Thyroid gland (tissue), 4 donors: Measurements from ENCODE around the gene STRA8. TPM values are rescaled to one million over a fixed set of nuclear protein-coding genes. Genes with fewer than 3 reads are reported as not detected.

Experiments
- DNase-seq, 2 donors: peaks; one replicate each; pipeline ENCODE4 v3.0.0-alpha.2; 2019
- H3K27ac ChIP-seq, 3 donors: fragments of 200-600 bp; sonication (generic); 1 replicate in 2 of 3; 2 replicates in 1 of 3; pipeline ENCODE4 v1.5.1; 2016 to 2019; ENCODE audit warnings: mild to moderate bottlenecking in 1 of 3, moderate library complexity in 1 of 3
- H3K27me3 ChIP-seq: fragments of 200-600 bp; sonication (generic); one replicate; pipeline ENCODE4 v1.5.1; 2019
- H3K36me3 ChIP-seq, 2 donors: fragments of 200-600 bp; sonication (generic); one replicate each; pipeline ENCODE4 v1.5.1; 2016 to 2019
- H3K4me1 ChIP-seq, 2 donors: fragments of 200-600 bp; sonication (generic); one replicate each; pipeline ENCODE4 v1.5.1; 2017 to 2019
- H3K4me3 ChIP-seq, 3 donors: fragments of 200-600 bp; sonication (generic); replicated peaks in 1 of 3; 1 replicate in 2 of 3; 2 replicates in 1 of 3; pipeline ENCODE4 v1.5.1; 2016; ENCODE audit warnings: mild to moderate bottlenecking in 1 of 3
- H3K9me3 ChIP-seq: fragments of 200-600 bp; sonication (generic); one replicate; pipeline ENCODE4 v1.5.1; 2017
- POLR2A ChIP-seq, 2 donors: fragments of 450-650 bp; IDR thresholded peaks; one replicate each; pipeline ENCODE4 v1.6.1; 2017; ENCODE audit warnings: antibody characterized with exemption in 2 of 2, mild to moderate bottlenecking in 2 of 2, moderate library complexity in 1 of 2
- WGBS, 2 donors: methylation state at CpG; one replicate each; pipeline ENCODE4 v1.1.5; 2017; 5-methylcytosine and 5-hydroxymethylcytosine counted together
- intact Hi-C: fragments of 100-400 bp; cut with DNase I; formaldehyde crosslinking; loops from one replicate; pipeline ENCODE4 v1.15.1; 2023
- total RNA-seq, 4 donors: library from RNA; depleted of rRNA; stranded (reverse); fragments of >200 nt; gene quantifications; one replicate each; pipeline ENCODE4 v1.2.3, GENCODE V29; 2016
- TF ChIP-seq, protein P1 (sequence below), 6 experiments: fragments of 200-600 bp in 3 of 6; fragments of 450-650 bp in 3 of 6; sonication (generic) in 3 of 6; IDR thresholded peaks; one replicate each; pipeline ENCODE4 v1.5.1; 2016 to 2019; ENCODE audit warnings: antibody characterized with exemption in 6 of 6, mild to moderate bottlenecking in 2 of 6, inconsistent platforms in 1 of 6, moderate library complexity in 1 of 6

STRA8 gene
- total RNA-seq, 4 donors from 2014 or later = not detected

DNA sequence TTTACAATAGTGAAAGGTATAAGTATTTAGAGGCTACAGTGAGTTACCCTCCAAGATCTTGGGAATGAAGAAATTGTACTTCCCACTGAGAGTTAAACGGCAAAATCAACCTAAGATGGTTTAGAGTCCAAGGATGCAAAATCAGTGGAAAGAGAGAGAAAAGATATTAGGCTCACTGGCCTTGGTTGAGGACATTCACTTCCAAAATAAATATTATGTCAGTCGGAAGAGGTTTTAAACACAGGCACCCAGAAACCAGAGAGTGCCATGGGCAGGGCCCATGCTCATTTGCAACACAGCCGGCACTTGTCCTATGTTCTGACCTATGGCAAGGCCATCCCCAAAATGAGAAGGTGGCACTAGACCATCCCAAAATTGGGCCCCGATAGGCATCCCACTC is 18.5 kb upstream of the STRA8 start:
- intact Hi-C loops = no loop called here
- Histone ChIP-seq H3K27ac (no peak overlapping the region), H3K4me3 (no peak overlapping the region), H3K9me3 (no peaks in the 10 kb centered on the region), H3K27me3 (no peaks in the 10 kb centered on the region), H3K36me3 (no peaks in the 10 kb centered on the region), H3K4me1 (peaks cover 0 to 5% of the 10 kb centered on the region in 2 donors)
- TF ChIP-seq POLR2A (IDR thresholded peaks at IDR 0.05) = no peak
- TF ChIP-seq, protein P1, sequence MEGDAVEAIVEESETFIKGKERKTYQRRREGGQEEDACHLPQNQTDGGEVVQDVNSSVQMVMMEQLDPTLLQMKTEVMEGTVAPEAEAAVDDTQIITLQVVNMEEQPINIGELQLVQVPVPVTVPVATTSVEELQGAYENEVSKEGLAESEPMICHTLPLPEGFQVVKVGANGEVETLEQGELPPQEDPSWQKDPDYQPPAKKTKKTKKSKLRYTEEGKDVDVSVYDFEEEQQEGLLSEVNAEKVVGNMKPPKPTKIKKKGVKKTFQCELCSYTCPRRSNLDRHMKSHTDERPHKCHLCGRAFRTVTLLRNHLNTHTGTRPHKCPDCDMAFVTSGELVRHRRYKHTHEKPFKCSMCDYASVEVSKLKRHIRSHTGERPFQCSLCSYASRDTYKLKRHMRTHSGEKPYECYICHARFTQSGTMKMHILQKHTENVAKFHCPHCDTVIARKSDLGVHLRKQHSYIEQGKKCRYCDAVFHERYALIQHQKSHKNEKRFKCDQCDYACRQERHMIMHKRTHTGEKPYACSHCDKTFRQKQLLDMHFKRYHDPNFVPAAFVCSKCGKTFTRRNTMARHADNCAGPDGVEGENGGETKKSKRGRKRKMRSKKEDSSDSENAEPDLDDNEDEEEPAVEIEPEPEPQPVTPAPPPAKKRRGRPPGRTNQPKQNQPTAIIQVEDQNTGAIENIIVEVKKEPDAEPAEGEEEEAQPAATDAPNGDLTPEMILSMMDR (IDR thresholded peaks at IDR 0.05) = no peak
- DNase-seq = no peak
- 83 to 88% methylated on average over 4 of the region's 4 CpGs for WGBS, 2 donors

DNA sequence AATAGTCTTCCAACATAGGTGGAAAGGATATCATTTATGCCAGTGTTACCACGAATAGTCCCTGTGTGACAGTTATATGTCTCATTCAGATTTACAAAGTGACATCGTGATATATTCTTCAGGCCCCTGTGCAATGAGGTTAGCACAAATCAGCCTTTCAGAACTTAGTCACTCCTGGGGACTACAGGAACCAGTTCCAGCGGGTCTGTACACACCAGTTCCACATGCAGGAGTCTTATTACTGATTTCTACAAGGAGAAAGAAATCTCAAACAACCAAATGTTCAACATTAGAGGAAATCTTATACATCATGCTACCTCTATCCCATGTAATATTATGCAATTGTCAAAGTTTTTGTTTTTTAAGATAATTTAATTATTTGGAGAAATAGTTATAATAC is 17.9 kb upstream of the STRA8 start:
- 79 to 89% methylated on average over 3 of the region's 3 CpGs for WGBS, 2 donors
- Histone ChIP-seq H3K36me3 (no peaks in the 10 kb centered on the region), H3K27me3 (no peaks in the 10 kb centered on the region), H3K9me3 (no peaks in the 10 kb centered on the region), H3K27ac (no peak overlapping the region), H3K4me1 (peaks cover 0 to under 1% of the 10 kb centered on the region in 2 donors), H3K4me3 (no peak overlapping the region)
- DNase-seq = no peak
- TF ChIP-seq, protein P1 (IDR thresholded peaks at IDR 0.05) = no peak
- no peak for TF ChIP-seq POLR2A (IDR thresholded peaks at IDR 0.05)
- intact Hi-C loops = no loop called here

DNA sequence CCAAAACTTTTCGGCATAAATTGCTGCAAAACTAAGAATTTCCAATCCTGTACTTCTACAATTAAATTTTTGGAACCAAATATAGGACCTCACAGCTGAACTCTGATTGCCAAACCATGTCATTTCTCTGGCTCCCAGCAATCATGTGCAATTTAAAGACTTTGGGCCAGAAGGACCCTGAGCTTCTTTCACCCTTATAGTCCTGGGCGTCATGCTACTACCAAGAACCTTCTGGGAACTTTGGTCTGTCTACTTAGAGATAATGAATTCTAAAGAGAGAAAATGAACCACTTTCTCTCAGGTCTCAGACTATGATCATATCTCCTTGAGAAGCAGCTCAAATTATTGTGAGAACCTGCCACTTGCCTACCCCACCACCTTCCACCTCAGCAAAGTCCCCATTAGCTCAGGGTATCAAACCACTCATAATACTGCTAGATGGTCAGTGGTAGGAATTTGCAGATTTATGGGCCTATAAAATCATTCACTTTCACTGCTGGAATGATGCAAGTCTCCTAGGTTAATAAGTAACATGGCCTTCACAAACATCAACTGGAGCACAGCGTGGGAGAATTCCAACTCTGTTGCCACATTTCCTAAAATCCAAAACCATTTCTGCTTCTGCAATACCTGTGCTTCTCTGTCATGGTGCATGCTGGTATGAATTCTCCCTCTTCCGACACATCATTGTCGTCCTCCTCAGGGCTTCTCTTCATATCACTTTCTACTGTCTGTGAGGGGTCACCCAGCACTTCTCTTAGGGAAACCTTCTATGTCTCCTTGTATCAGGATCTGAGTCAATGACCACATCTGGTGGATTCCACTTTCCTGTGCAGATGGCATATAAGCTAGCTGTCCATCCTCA is 15.8 kb upstream of the STRA8 start:
- Histone ChIP-seq H3K27me3 (no peaks in the 10 kb centered on the region), H3K27ac (no peak overlapping the region), H3K36me3 (no peaks in the 10 kb centered on the region), H3K4me3 (no peak overlapping the region), H3K4me1 (no peaks in the 10 kb centered on the region), H3K9me3 (no peaks in the 10 kb centered on the region)
- DNase-seq = no peak
- intact Hi-C loops = no loop called here
- TF ChIP-seq, protein P1 (IDR thresholded peaks at IDR 0.05) = no peak
- TF ChIP-seq POLR2A (IDR thresholded peaks at IDR 0.05) = no peak
- 95 to 99% methylated on average over 5 of the region's 5 CpGs for WGBS, 2 donors

DNA sequence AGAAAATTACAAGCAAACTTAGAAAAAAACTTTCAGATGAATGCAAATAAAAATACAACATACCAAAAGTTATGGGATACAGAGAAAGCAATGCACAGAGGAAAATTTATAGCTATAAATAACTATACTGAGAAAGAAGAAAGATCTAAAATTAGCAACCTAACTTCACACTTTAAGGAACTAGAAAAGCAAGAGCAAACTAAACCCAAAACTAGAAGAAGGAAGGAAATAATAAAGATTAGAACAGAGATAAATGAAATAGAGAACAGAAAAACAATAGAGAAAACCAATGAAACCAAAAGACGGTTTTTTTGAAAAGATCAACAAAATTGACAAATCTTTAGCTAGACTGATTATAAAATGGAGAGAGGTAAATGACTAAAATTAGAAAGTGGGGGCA is 9.6 kb upstream of the STRA8 start:
- TF ChIP-seq, protein P1 (IDR thresholded peaks at IDR 0.05) = no peak
- no peak for TF ChIP-seq POLR2A (IDR thresholded peaks at IDR 0.05)
- WGBS, 2 donors = 51 to 68% methylated on average over 1 of the region's 1 CpG
- no peaks in the 10 kb centered on the region for H3K36me3 ChIP-seq

DNA sequence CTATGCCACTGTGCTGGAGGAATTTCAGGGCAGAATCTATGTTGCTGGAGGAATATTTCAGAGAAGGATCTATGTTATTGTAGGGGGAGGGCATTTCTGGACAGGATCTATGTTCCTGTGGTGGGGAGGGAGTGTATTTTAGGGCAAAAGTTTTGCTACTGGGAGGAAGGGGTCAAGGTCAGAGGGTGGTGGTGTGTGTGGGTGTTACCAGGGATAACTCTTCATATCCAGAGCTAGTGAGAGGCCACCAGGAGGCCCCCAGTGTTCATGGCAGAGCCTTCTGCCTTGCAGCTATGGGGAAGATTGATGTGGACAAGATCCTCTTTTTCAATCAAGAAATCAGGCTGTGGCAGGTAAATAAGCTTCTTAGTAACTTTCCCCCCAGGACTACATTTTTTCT is 2.0 kb upstream of the STRA8 start:
- no peak overlapping the region for H3K27ac ChIP-seq

More for the DNA sequence above, 9.6 kb upstream of the STRA8 start:
- Histone ChIP-seq H3K27me3 (no peaks in the 10 kb centered on the region), H3K4me3 (no peak overlapping the region), H3K27ac (no peak overlapping the region), H3K9me3 (no peaks in the 10 kb centered on the region), H3K4me1 (no peaks in the 10 kb centered on the region)
- intact Hi-C loops = no loop called here
- DNase-seq = no peak

More for the DNA sequence above, 2.0 kb upstream of the STRA8 start:
- no peaks in the 10 kb centered on the region for H3K4me1 ChIP-seq
- TF ChIP-seq POLR2A (IDR thresholded peaks at IDR 0.05) = no peak
- TF ChIP-seq, protein P1 (IDR thresholded peaks at IDR 0.05) = no peak
- H3K4me3 ChIP-seq = no peak overlapping the region
- DNase-seq = no peak
- no peaks in the 10 kb centered on the region for H3K36me3 ChIP-seq
- intact Hi-C loops = no loop called here
- H3K27me3 ChIP-seq = no peaks in the 10 kb centered on the region
- H3K9me3 ChIP-seq = no peaks in the 10 kb centered on the region
